ENCODE measurements around the gene CCT2.
"Not testable (repeated sequence)": the region's sequence is repeated elsewhere in the genome, so short reads cannot be mapped to it uniquely, and the experiment has no call there.

CCT2 gene

GRCh38 chr12:69589082-69589481, 3.8 kb downstream of the CCT2 start:
- DNase-seq, result no peak

- no peak for DNase-seq
Observed at GRCh38 chr12:69595689-69596088, 10.4 kb downstream of the CCT2 start.

- DNase-seq, result no peak
Observed at GRCh38 chr12:69598174-69598753, 13.0 kb downstream of the CCT2 start.

DNA sequence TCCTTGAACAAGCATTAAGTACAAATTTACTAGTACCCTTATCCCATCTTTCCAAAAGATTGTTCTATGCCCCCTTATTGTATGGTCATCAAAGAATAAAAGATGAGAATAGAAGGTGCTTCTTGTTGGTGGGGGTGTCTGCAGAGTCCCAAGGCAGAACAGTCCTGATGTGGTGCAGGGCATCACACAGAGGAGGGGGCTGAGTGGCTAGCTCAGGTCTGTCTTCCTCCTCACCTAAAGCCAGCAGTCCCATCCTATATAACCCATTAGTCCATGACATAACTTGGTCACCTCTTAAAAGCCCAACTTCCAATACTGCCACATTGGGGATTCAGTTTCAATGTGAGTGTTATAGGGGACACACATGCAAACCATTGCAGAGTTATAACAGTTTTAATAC, 15.5 kb downstream of the CCT2 start:
- no peak for DNase-seq

DNA sequence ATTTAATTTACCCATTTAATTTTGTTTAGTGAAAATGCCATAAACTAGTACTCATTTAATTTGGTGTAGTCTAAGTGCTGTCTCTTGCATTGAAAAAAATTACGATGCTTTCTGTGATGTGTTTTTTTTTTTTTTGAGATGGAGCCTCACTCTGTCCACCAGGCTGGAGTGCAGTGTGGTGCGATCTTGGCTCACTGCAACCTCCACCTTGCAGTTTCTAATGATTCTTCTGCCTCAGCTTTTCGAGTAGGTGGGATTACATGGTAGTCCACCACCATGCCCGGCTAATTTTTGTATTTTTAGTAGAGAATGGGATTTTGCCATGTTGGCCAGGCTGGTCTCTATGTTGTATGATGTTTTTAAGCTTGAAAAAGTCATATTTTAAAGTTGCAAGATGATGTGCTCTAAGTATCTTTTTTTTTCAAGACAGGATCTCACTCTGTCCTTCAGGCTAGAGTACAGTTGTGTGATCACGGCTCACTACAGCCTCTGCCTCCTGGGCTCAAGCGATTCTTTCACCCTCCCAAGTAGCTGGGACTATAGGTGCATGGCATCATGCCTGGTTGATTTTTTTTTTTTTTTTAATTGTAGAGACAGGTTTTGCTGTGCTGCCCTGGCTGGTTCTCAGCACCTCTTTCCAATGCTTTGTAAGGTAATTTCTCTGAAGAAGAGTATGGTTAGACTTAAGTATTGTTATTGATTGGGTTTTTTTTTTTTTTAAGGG, 16.9 kb downstream of the CCT2 start:
- DNase-seq, result no peak

DNA sequence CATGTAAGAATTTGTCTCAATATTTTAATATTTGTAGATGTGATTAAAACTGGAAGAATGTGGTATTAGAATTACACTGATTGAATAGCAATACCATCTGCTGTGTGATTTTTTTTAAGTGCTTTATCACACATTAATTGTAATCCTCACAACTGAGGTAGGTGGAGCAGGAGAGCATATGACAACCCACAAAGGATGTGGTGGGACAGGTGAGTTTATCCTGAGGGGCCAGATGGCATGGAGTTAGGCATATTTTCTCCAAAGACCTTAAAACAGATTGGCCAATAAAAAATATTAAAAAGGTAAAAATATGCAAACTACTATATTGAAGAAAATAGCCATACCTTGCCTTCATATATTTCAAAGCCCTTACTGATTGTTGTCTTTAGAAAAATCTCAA, 17.7 kb downstream of the CCT2 start:
- DNase-seq, result no peak

- not testable (repeated sequence) for DNase-seq
Observed at GRCh38 chr12:69603556-69603955, 18.3 kb downstream of the CCT2 start.

DNA sequence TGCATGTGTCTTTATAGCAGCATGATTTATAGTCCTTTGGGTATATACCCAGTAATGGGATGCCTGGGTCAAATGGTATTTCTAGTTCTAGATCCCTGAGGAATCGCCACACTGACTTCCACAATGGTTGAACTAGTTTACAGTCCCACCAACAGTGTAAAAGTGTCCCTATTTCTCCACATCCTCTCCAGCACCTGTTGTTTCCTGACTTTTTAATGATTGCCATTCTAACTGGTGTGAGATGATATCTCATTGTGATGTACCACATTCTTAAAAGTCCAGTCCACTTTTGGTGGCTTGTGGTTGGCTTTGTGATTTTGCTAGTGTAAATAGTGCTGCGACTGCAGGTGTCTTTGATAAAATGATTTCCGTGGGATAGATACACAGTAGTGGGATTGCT, 19.0 kb downstream of the CCT2 start:
- DNase-seq, result not testable (repeated sequence)

DNA sequence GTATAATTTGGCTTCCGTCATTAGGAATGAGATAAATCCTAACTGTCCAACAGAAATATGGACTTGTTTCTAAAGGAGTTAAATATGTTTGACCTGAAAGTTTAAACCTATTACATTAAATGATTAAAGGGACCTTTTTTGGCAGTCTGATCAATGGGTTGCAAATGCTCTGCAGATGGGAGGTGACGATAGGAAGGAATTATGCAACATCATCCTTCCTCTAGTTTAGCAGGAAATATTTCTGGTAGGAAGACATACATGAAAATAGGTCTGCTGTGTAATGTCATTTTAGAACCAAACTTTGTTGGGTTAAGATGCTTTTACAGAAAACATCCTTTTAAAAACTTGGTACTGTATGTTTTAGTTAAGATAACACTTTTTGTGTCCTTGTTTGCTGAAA, 22.9 kb downstream of the CCT2 start:
- DNase-seq, result no peak

DNA sequence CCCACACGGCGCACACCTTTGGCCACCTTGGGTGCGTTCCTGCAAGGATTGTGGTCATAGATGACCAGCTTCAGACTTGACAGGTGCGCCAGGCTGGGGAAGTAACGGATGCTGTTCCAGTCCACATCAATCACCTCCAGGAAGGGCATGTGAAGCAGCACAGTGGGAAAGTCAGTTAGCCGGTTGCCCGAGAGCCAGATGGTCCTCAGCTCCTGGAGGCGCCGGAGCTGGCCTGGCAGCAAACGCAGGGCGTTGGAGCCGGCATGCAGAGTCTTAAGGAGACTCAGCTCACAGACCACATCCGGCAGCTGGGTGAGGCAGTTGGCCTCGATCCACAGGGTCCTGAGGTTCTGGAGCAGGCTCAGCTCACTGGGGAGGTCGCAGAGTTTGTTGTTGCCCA, 24.9 kb downstream of the CCT2 start:
- no peak for DNase-seq

DNA sequence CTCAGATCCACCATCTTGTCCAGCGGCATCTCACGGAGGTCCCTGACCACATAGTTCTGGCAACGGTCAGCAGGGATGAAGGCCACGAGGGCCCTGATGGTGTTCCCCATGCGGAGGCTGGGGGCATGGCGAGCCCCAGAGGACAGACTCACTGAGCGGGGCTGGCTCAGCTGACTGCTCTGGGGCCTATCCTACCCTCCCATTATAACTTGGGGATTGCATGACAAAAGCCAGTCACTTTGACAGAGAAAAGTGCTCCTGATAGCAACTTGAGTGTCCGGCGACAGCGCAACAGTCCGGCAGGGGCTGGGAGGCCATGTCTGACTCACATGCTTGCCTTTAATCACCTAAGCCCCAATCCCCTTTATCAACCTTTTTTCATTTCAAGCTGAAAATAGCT, 25.5 kb downstream of the CCT2 start, which contains the start of gene LRRC10:
TSS of gene LRRC10 (minus strand) at position 179 of the 400 bp plus-strand sequence. CDS start at position 110, 69 bp downstream.
- no peak for DNase-seq

GRCh38 chr12:69613351-69613750, 28.1 kb downstream of the CCT2 start:
- DNase-seq, result no peak

DNA sequence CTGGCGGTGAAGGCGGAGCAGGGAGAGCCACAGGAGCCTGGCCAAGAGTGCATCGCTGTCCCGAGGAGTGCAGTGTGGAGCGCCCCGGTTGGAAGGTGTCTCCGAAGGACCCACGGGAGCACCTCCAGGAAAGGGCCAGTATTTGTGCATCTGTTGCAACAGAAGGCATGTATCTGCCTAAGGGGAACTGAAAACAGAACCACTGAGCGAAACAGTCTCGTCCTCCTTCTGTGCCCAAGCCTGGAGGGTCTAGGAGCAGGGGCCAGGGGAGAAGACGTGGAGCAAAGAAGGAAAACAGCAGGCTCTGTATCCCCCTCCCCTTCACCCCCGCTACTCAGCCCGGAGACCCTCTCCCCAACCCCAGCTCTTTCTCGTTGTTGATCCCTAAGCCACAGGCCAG, 30.8 kb downstream of the CCT2 start:
- DNase-seq, result no peak

DNA sequence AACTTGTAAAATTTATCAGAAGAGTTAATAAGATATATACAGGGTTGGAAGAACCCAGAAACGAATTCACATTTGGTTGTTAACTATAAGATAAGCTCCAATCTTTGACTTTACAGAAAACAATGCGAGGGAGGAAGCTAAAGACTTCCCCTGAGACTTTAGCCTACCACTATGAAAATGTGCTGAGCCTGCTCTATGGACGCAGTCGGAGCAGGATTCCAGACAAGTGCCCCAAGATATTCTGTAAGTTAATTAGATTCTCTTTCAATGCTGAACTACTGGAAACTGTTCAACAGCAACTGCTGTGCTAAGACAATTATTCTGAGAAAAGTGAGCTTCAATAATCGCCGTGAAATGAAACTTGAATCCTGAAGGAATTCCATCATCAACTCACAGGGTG, 33.8 kb downstream of the CCT2 start:
- no peak for DNase-seq

DNA sequence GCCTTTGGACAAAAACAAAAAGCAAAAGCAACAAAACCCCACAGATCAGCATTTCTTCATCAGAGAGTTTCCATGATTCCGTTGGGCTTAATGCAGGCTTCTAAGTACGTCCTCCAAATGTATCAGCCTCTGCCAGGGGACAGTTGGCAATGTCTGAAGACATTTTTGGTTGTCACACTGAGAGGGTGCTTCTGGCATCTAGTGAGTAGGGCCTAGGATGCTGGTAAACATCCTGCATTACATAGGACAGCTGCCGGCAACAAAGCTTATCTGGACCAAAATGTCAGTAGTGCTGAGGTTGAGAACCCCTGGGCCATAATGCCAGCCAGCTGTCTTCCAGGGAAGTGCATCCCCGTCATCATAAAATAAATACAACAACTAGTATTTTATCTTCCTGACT, 34.8 kb downstream of the CCT2 start:
- DNase-seq, result no peak

DNA sequence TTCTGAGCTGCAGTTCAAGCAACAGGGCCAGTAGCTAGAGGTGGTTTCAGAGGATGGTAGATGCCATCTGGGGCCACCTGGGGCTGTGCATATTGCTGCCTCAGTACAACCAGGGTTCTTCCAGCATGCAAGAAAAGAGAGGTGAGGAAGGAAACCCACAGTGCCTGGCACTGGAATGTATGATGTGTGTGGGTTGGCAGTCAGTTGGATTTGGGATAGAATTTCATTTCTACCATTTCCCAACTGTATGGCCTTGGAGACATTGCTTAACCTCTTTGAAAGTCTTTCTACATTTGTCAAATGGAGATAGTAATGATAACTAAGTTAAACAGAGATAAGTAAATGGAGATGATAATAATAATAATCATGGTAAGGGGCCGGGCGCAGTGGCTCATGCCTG, 35.7 kb downstream of the CCT2 start:
- no peak for DNase-seq

GRCh38 chr12:69621551-69621950, 36.3 kb downstream of the CCT2 start:
- no peak for DNase-seq

- no peak for DNase-seq
Observed at GRCh38 chr12:69623970-69624369, 38.7 kb downstream of the CCT2 start.

- no peak for DNase-seq
Observed at GRCh38 chr12:69627501-69627900, 42.2 kb downstream of the CCT2 start.

- no peak for DNase-seq
Observed at GRCh38 chr12:69630191-69630590, 44.9 kb downstream of the CCT2 start.

GRCh38 chr12:69633061-69633460, 47.8 kb downstream of the CCT2 start:
- no peak for DNase-seq

GRCh38 chr12:69639400-69640016, 54.2 kb downstream of the CCT2 start:
- peak; percentile 61 for DNase-seq

GRCh38 chr12:69641546-69641945, 56.3 kb downstream of the CCT2 start:
- no peak for DNase-seq

DNA sequence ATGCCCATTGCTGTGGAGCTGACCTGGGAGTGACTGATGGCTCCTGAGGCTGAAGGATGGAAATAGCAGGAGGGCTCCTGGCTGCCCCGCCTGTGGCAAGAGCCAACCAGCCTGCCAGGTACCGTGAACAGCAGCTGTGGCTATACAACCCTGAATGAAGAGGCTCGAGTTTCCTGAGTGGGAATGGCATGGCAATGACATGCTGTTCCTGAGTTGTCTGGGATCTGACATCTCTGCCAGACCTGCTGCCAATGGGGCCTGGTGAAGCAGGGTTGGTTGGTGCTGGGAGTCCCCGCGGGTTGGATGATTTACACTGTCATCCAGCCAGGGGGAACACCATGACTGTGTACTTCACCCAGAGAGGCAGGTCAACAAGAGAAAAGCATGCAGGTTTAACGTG, 57.3 kb downstream of the CCT2 start:
- no peak for DNase-seq

Data from right forelimb (tissue), 1 donor.